Skeletal muscle tissue (tissue), 4 donors: ENCODE results near the gene CTF1. TPM values are rescaled to one million over a fixed set of nuclear protein-coding genes. Genes with fewer than 3 reads are reported as not detected.
A peak's percentile ranks its signal among the peaks of the same experiment; 100 is the strongest.

Experiments
- H3K27ac ChIP-seq: one replicate; pipeline ENCODE4 v1.7.0; 2013; ENCODE audit warnings: mild to moderate bottlenecking, low read depth, low read length, inconsistent platforms
- H3K27me3 ChIP-seq, 3 donors: one replicate each; pipeline ENCODE4 v1.7.0; 2013; ENCODE audit warnings: low read length in 3 of 3; ENCODE audit not compliant: control insufficient read depth in 3 of 3, insufficient read depth in 3 of 3
- H3K36me3 ChIP-seq, 3 donors: one replicate each; pipeline ENCODE4 v1.7.0; 2013; ENCODE audit warnings: low read length in 3 of 3; ENCODE audit not compliant: control insufficient read depth in 3 of 3, insufficient read depth in 3 of 3
- H3K4me1 ChIP-seq, 3 donors: one replicate each; pipeline ENCODE4 v1.7.0; 2013; ENCODE audit warnings: low read length in 3 of 3, mild to moderate bottlenecking in 3 of 3; ENCODE audit not compliant: control insufficient read depth in 3 of 3, insufficient read depth in 3 of 3
- H3K4me3 ChIP-seq, 3 donors: one replicate each; pipeline ENCODE4 v1.7.0; 2013; ENCODE audit warnings: low read length in 3 of 3
- H3K9ac ChIP-seq, 3 donors: one replicate each; pipeline ENCODE4 v1.7.0; 2013; ENCODE audit warnings: low read length in 3 of 3, mild to moderate bottlenecking in 3 of 3, moderate library complexity in 2 of 3, low read depth in 1 of 3
- H3K9me3 ChIP-seq, 3 donors: one replicate each; pipeline ENCODE4 v1.7.0; 2013; ENCODE audit warnings: low read length in 3 of 3; ENCODE audit not compliant: control insufficient read depth in 3 of 3
- total RNA-seq: library from RNA; depleted of rRNA; stranded (reverse); fragments of >200 nt; gene quantifications from one replicate; pipeline ENCODE4 v1.2.3, GENCODE V29; 2014
- donor health status: Osteomylitis.

The CTF1 gene
- total RNA-seq, 1 donor from 2014 or later: 0.52 TPM

DNA sequence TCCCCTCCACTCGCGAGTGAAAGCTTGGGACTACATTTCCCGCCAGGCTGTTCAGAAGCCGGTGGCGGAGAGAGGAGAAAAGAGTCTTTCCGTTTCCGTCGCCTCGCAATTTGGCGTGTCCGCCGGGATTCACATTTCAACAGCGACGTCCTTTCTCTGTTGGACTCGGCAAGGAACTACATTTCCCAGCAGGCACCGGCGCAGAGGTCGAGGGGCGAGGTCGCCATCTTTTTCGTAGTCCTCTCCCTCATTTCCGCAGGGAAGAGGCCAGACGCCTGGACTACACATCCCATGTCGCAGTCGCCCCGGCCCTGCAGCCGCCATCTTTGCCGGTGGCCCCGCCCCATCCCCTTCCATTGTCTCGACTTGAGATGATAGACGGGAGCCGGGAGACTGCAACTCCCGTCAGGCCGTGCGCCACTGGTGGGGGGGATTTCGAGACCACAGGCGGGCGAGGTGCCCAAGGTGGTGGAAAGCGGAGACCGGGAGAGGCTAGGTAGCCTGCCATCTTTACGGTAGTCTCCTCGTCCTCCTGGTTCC is 26.1 kb downstream of the CTF1 start:
- Histone ChIP-seq H3K4me3 (peak overlapping the region; percentile 71 to 95 (median 82)), H3K9ac (peak overlapping the region; percentile 69 to 80 (median 70)), H3K27me3 (no peaks in the 10 kb centered on the region), H3K4me1 (peaks cover 10 to 17% (median 11%) of the 10 kb centered on the region in 3 donors), H3K9me3 (no peaks in the 10 kb centered on the region), H3K36me3 (peaks cover 0 to 3% (median 2%) of the 10 kb centered on the region in 3 donors), H3K27ac (peak overlapping the region; percentile 89)

- peak overlapping the region; percentile 62 to 80 (median 69) for H3K9ac ChIP-seq
- H3K27me3 ChIP-seq: no peaks in the 10 kb centered on the region
- H3K9me3 ChIP-seq: no peaks in the 10 kb centered on the region
- H3K36me3 ChIP-seq: peaks cover 0 to 3% (median 2%) of the 10 kb centered on the region in 3 donors
- peaks cover 10 to 17% (median 11%) of the 10 kb centered on the region in 3 donors for H3K4me1 ChIP-seq
- peak overlapping the region; percentile 71 to 95 (median 82) for H3K4me3 ChIP-seq
- peak overlapping the region; percentile 89 for H3K27ac ChIP-seq
Observed at GRCh38 chr16:30922960-30923535, 26.6 kb downstream of the CTF1 start.

DNA sequence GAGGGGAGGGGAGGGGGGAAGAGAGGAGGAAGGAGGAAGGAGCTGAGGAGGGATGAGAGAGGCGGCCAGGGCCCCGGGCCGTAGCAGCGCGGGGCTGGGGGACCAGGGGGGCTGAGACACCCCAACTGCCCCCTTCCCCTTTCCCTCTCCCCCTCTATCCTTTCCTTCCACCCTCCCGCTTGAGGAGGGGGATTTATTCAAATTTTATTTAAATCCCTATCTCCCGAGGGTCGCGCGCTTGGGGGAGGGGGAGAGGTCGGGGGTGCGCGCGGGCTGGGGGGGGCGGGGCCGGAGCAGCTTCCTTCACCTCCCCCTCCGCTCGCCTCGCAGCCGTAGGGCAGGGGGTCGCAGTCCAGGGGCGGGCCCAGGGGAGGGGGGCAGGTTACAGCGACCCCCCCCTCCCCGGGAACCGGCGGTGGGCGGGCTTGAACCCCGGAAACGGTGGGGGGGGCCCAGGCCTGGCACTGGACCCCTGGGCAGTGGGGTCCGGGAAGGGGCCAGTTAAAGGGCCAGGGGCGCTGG is 27.2 kb downstream of the CTF1 start, which contains the start of gene FBXL19:
FBXL19 (plus strand) TSS at position 19 of the 522 bp plus-strand sequence. CDS start 2,183 bp downstream, outside the sequence.
- H3K9ac ChIP-seq: peak within 1 kb of the TSS; percentile 69 to 80 (median 70)
- H3K27ac ChIP-seq: peak within 1 kb of the TSS; percentile 89
- H3K4me3 ChIP-seq: peak within 1 kb of the TSS; percentile 71 to 95 (median 82)
- no peaks in the 10 kb centered on the region for H3K27me3 ChIP-seq
- H3K36me3 ChIP-seq: peaks cover 0 to 3% (median 2%) of the 10 kb centered on the region in 3 donors
- no peaks in the 10 kb centered on the region for H3K9me3 ChIP-seq
- peaks cover 10 to 17% (median 11%) of the 10 kb centered on the region in 3 donors for H3K4me1 ChIP-seq

DNA sequence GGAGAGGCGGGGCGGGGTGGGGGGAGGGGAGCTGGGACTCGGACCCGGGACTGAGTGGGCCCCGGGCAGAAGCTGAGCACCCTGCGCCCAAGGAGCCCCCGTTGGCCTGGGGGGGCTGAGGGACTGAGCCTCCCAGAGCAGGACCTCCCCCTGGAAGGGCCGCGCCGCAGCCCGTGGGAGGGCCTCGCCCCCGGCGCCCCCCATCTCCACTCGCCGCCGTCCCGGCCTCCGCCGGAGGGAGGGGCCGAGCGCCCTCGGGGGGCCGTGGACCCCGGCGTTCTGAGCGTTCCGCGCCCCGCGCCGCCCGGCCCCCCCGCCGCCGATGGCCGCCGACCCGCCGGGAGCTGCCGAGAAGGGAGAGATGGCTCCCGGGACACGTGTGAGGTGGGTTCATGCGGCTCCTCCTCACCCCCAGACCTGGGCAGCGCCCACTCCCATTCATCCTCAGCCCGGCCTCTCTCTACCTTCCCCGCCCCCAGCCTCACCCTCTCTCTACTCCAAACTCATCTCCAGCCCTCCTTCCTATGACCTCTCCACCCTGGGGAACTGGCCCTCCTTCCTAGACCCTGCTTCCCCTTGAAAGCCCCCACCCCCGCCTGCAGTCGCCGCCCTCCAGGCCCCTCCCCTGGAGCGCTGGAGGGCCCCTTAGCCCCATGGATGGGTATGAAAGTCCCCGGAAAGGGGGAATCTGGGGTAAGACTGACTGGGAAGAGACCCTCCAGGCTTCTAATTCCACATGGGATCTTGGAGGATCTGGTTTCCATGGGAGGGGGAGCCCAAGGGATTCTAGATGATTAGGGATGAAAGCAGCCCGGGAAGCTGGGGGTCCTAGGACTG is 27.9 kb downstream of the CTF1 start:
- peaks cover 10 to 17% (median 11%) of the 10 kb centered on the region in 3 donors for H3K4me1 ChIP-seq
- H3K4me3 ChIP-seq: peak overlapping the region; percentile 46 to 64 (median 51)
- H3K9me3 ChIP-seq: no peaks in the 10 kb centered on the region
- H3K27me3 ChIP-seq: no peaks in the 10 kb centered on the region
- H3K36me3 ChIP-seq: peaks cover 0 to 3% (median 2%) of the 10 kb centered on the region in 3 donors
- H3K9ac ChIP-seq: peak overlapping the region in 1 of 3 donors; percentile 68
- no peak overlapping the region for H3K27ac ChIP-seq

DNA sequence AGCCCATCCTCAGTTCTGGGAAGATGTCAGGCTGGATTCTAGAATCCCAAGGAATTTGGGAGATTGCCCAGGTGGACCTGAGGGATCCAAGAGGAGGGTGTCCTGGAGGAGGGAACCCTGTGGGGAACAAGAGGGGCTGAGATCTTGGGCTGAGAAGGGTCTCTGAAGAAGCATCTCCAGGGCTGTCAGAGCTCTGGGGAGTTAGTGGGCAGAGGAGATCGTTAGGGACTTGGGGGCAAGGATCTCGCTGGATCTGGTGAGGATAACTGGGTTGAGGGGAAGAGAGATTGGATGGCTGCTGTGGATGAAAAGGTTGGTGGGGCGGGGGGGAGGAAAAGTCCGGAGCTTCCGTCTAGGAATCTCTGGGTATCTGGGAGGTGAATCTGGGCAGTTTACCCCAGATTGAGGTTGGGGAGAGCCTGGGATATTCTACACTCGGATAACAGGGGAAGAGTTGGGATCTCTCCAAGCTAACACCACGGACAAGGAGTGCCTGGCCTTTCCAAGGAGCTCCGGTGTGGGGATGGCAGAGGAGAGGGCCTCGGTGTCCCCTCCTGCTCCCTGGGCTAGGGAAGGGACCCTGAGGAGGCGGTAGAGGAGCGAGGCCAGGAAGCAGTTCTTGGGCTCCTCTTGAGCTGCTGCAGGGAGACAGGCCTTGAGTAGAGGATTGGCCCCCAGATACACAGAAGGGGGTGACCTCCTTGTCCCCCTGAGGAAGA is 28.7 kb downstream of the CTF1 start:
- Histone ChIP-seq H3K4me1 (peaks cover 10 to 17% (median 11%) of the 10 kb centered on the region in 3 donors), H3K4me3 (no peak overlapping the region), H3K36me3 (peaks cover 0 to 3% (median 2%) of the 10 kb centered on the region in 3 donors), H3K27ac (no peak overlapping the region), H3K27me3 (no peaks in the 10 kb centered on the region), H3K9me3 (no peaks in the 10 kb centered on the region), H3K9ac (peak overlapping the region in 2 of 3 donors; percentile 27 to 68)

DNA sequence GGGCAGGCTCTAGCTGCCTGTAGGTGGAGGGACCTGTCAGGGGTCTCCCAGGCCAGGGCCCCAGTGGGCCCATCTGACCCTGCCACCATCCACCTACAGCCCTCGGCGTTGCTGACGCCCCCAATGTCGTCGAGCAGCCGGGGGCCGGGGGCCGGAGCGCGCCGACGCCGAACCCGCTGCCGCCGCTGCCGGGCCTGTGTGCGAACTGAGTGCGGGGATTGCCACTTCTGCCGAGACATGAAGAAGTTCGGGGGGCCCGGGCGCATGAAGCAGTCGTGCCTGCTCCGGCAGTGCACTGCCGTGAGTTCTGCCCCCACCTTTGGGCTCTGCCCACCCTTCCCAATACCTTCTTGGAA is 29.2 kb downstream of the CTF1 start:
- Histone ChIP-seq H3K9ac (no peak overlapping the region), H3K9me3 (no peaks in the 10 kb centered on the region), H3K27ac (no peak overlapping the region), H3K27me3 (no peaks in the 10 kb centered on the region), H3K36me3 (peaks cover 0 to 6% (median 2%) of the 10 kb centered on the region in 3 donors), H3K4me3 (no peak overlapping the region), H3K4me1 (peaks cover 10 to 17% (median 11%) of the 10 kb centered on the region in 3 donors)

DNA sequence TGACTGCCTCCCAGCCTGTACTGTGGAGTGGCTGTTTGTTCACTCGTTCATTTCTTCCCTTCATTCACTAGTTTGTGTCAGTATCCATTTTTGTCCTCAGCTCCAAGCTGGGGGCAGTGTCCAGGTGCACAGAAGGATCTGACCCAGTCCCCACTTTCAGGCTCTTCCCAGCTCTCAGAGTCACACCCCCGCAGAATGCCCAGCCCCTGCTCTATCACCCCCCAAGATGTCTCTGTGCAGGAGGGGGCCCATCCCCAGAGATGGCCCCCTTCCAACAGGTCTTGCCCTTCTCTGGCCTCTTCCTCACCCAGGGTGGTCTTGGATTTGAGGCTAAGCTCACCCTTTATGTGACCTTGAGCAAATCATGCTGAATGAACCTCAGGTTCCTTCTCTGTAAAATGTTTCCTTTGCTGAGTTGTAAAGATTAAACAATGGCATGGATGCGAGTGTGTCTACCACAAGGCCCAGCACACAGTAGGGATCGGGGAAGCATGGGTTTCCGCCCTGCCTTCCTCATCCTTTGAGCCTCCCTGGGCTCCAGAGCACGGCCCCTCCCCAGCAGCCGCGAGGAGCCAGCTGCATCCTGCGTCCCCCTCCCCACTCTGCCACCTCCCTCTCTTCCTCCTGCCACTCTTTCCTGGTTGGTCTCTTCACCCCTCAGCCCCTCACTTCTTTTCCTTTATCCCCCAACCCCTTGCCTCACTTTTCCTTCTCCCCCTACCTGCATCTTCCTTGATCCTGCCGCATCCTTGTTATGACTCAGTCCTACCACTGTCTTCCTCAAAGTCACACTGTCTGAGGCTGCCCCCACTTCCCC is 29.8 kb downstream of the CTF1 start:
- Histone ChIP-seq H3K4me3 (no peak overlapping the region), H3K9ac (no peak overlapping the region), H3K9me3 (no peaks in the 10 kb centered on the region), H3K4me1 (peaks cover 10 to 17% (median 11%) of the 10 kb centered on the region in 3 donors), H3K36me3 (peaks cover 2 to 12% (median 2%) of the 10 kb centered on the region in 3 donors), H3K27me3 (no peaks in the 10 kb centered on the region), H3K27ac (no peak overlapping the region)

DNA sequence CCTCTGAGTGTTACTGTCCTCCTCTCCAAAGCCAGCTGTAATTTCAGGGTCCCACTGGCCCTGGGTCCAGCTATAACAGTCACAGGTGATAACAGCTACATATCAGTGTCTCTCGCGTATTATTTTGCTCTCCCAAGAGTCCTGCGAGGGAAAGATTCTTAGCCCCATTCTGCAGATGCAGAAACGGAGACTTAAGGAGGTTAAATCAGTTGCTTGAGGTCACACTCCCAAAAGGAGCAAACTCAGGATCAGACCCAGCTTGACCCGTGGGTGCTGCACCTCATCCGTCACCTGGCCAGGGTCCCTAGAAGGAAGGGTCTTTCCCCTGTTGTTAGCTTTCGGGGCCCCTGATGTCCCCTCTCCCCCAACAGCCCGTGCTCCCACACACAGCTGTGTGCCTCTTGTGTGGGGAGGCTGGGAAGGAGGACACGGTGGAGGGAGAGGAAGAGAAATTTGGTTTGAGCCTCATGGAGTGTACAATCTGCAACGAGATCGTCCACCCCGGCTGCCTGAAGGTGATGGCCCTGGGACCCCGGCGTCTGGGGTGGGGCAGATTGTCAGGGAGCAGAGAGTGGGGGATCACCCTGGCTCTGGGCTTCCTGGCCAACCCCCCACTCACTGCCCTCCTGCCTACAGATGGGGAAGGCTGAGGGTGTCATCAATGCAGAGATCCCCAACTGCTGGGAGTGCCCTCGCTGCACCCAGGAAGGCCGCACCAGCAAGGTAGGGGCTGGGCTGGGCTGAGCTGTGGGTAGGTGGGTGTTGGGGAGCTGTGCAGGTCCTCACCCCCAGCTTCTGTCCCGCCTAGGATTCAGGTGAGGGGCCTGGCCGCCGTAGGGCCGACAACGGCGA is 30.7 kb downstream of the CTF1 start:
- Histone ChIP-seq H3K9ac (no peak overlapping the region), H3K27ac (no peak overlapping the region), H3K36me3 (peaks cover 4 to 18% (median 6%) of the 10 kb centered on the region in 3 donors), H3K4me3 (no peak overlapping the region), H3K9me3 (no peaks in the 10 kb centered on the region), H3K27me3 (no peaks in the 10 kb centered on the region), H3K4me1 (peaks cover under 1 to 7% (median 3%) of the 10 kb centered on the region in 3 donors)
